Measurements from ENCODE around the gene PTPRK.
A peak's percentile ranks its signal among the peaks of the same experiment; 100 is the strongest.

The PTPRK gene

DNA sequence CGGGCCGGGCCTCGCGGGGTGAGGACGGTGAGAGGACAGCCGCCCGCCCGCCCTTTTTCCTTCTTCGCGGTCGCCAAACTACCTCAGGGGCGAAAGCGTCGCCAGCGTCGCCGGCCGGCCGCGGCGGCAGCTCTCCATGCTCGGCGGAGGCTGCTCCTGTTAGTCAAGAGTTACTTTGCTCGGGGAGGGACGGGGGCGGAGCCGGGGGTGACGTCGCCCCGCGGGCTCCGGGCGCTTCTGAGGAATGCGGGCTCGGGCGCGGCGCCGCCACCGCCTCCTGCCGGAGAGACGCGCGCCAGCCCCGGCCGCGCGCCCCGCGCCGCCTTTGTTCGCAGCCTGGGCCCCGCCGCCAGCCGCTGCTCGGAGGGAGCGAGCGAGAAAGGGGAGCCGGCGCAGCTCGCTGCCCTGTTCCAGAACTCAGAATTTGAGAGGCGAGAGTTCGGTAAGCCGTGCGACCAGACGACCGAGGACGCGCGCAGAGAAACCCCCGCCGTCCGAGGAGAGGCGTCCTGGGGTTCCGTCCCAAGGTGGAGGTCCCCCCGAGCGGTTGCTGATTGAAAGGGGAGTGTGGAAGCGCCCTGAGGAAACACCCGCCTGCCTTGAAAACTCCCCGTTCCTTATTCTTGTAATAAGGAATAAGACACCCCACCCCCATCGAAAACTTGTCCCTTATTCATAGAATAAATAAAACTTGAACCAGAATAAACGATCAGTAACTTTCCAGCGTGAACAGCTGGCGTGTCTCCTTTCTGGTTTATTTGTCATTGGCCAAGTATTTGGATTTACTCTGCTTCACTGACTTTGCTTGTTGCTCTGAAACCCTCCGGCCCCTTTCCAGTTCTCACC, at the start of gene PTPRK:
Gene PTPRK, minus strand, starts transcription at position 164 of the 846 bp plus-strand sequence. CDS start 241 bp downstream, outside the sequence.
- DNase-seq: peak; percentile 90

DNA sequence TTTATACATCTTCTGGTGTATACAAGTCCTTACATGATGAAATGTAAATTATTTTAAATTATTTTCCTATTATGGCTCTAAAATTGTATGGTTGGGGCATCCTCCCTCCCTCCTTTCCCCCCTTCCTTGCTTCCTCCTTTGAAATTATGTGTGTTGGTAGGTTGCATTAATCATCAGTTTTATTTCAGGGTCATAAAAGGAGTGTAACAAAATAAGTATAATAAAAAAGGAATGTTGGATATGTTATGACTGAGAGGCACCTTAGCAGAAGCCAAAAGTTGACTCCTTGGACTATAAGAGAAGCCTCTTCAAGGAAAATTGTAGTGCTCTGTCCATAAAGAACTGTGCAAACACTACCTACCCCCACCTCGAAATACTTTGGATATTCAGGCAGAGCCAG, 46.6 kb upstream of the PTPRK start:
- peak; percentile 7 for DNase-seq

DNA sequence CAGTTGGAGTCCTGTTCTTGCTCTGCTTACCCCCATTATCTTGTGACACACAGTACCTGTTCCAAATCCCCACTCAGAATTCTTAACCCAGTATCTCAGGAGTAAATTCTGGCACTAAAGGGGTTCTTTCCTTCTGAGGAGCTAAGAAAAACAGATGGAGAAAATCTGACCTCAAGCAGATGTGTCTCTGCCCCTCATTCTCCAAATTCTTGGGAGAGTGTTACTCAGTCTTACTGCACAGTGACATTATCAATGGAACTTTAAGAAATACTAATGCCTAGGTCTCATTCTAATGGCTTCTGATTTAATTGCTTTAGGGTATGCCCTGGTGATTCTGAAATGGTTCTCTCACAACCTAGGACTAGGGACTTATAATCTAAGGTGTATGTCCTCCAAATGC, 40.6 kb upstream of the PTPRK start:
- no peak for DNase-seq

DNA sequence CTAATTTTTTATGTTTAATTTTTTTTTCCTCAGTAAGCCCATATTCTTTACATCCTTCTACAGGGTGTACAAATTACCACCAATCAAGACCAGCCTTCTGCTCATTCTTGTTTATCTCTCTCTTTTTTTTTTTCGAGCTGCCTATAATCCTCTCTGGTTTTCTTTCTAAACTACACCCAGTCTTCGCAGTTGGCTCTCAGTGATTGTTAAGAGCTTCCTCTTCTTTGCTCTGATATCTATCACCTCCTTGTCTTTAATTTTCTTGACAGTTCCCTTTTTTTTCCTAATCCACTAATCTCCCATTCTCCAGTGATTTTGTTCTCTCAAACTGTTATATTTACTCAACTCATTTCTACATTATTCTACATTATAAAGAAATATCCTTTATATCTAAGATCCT, 38.5 kb upstream of the PTPRK start:
- DNase-seq: no peak

DNA sequence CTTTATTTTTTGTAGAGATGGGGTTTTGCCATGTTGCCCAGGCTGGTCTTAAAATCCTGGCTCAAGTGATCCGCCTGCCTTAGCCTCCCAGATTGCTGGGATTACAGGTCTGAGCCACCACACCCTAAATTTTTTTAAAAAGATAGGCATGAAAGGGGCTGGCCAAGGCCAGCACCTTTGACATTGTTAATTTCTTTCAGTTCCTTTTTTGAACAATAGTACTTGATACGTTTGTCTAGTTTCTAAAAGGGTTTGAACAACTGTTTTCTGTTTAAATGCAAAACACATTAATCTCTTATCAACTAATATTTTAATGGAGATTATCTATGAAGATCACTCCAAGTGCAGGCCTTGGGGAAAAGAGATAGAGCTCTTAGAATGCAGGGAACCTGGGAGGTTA, 37.6 kb upstream of the PTPRK start:
- DNase-seq: no peak

DNA sequence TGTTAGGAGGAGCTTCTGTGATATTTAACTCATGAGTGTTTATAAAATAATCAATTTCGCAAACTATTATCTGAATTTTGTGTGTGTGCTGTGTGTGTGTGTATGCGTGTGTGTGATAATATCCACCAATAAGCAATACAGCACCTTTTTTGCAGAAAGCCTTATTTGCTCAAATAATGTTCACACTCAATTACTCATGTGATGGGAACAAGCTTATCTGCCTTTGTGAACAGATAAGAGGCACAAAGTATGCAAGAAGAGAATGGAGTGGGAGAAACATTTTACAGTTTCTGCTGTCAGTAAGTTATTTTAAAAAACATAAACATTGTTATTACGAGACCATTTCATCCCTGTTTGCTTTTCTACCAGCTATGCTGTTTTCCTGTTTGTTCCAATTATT, 36.7 kb upstream of the PTPRK start:
- DNase-seq: no peak

DNA sequence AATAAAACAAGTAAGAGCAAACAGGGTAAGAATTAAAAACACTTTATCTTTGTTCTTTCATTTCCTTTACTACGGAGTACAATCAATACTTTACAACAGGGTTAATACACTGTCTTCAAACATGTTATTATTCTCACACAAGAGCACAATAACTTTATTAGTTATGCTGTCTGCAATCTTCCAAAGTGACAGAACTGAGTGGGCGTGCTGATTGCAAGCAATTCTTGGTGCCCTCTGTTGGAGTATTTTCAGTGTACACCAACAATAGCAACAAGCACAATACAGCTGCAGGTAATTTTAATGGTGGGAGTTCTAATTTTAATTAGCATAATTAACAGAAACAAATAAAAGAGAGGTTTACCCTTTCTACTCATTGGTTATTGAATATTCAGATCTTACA, 33.9 kb upstream of the PTPRK start:
- DNase-seq: peak; percentile 2

DNA sequence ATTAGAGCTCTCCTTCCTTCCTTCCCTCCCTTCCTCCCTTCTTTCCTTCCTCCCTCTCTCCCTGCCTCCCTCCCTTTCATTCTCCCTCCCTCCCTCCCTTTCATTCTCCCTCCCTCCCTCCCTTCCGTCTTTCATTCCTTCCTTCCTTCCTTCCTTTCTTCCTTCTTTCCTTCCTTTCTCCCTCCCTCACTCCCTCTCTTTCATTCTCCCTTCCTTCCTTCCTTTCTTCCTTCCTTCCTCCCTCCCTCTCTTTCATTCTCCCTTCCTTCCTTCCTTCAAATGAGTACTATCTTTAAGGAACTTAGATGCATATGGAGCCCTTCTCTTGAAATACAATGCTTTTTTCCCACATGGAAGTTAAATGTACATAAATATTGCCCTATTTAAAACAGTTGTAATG, 20.9 kb upstream of the PTPRK start:
- no peak for DNase-seq

DNA sequence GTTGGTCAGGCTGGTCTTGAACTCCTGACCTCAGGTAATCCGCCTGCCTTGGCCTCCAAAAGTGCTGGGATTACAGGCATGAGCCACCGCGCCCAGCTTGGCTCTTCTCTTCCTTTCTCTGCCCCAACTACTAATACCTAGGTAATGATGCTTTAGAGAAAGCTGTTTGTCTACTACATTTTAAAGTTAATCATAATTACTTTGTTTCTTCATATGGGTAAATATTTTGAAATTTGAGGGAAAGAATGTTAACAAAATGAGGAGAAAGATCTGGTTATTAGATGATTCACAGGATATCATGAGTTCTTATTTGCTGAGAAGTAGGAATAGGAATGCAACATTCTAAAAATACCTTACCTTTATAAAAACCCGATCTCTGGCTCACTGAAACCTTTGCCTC, 18.4 kb upstream of the PTPRK start:
- DNase-seq: no peak

DNA sequence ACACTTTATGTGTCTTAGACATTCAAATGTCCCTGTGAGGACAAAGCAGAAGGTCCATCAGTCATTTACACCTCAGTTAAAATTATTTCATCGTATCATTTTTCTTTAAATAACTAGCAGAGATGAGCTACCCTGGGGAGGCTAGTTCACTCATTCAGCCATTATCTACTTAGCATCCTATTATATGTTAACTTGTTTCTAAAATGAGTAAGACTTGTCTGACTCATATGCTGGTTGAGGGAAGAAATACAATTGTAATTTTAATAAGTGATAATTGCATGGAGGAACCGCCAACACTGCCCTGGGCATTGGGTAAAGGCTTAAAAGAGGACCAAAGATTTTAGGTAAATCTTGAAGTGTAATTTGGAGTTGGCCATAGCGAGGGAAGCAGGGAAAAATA, 12.4 kb upstream of the PTPRK start:
- peak; percentile 19 for DNase-seq

DNA sequence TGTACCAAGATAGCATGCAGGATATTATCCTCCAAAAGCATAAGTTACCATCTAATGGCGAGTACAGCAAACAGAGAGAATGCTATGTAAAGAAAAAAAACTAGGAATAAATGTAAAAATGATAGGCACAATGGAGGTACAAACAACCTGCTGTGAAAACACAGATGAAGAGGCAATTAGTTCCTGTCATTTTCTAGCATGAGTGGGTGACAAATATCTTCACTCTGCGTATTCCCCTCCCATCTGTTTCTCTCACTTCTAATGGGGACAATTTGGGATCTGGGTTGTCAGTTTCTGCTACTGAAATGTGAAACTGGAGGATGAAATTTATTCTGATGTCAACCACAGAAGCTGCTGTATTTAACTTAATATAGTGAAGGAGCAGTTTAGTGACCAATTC, 11.7 kb upstream of the PTPRK start:
- no peak for DNase-seq

DNA sequence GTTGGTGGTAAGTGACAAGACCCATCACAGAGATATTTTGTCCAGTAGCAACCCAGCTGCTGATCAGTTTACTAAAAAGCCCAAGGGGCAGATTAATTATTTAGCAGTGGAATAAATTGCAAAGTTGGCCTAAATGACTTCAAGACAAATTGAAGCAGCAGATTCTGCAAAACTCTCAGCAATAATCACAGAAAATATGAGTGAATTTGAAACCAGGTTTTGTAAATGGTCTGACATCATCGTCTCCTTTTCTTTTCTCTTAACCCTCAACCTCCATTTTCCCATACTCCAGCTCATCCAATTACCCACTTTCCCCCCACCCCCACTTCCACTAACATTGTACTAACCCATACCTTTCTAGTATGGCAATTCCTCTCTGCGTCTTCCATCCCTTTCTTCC, 11.3 kb upstream of the PTPRK start:
- DNase-seq: no peak

DNA sequence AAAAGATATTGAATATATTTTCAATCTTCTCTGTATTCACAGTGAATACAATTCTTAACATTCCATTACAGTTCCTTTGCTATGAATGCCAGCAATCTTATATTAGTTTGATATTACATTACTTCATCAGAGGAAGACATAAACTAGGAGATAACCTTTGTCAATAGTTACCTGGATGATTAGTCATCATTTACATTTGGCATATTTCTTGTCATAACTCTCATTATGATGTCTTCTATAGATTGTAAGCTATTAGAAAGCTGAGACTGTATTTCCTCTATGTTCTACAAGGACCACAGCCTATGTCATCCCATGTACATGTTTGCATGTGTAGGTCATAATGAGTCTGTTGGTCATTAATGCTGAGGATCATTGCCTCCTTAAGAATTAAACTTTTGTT, 7.8 kb upstream of the PTPRK start:
- DNase-seq: no peak

DNA sequence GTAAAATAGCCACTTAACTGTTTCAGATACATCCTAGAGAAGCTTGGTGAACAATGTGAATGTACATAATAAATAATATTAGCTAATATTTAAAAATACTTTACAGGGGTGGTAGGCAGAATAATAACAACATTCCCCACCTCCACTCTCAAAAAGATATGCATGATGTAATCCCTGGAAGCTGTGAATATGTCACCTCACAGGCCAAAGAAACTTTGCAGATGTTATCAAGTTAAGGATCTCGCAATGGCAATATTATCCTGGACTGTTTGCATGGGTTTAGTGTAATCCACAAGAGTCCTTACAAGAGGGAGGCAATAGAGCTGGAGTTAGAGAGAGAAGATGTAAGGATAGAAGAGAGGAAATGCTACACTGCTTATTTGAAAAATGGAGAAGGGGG, 7.0 kb upstream of the PTPRK start:
- no peak for DNase-seq

DNA sequence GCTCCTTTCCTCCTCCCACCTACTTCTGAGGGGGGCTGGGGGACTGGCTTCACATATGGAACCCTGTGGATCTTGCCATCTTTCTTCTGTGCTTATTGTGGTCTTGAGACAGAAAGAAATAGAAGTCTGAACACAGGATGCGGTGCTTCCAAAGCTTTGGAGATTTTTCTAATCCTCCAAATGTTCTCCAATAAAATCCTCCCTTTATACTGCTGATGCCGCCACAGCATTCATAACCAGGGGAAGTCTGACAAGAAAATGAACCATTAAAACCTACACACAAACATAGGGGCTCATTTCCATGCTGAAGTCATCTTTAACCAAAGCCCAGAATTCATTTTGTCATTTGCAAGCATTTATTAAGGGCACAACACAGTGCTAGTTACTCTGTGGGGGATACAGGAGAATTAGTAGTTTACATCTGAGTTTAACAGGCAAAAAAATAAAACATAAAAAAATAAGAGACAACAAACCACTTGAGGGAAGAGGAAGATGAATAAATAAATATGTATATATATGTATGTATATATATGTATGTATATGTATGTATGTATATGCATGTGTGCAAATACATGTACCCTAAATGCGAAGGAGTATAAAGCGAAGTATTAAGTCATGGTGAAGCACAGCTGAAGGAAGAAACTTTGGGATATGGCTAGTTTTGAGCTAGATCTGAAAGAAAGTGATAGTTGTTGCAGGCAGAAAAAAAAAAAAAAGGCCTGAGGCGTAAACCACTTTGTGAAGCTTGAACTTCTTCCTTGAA, 5.9 kb upstream of the PTPRK start:
- no peak for DNase-seq

DNA sequence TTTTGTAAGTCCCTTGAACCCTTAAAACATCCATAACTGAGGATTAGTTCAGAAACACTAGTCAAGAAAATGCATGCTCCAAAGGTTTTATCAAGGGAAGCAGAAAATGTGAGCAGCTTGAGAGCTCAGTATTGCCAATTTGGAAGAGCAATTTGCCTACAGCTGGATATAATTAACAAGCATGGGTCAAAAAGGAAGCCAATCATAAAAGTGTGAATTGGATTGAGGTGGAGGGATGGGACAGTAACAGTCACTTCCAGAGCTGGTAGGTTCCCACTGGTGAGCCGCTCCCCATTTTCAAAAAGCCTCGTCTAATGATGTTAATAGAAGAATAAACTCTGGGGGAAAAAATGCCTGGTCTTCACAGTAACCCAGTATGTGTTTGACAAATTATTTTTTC, 5.0 kb upstream of the PTPRK start:
- no peak for DNase-seq

DNA sequence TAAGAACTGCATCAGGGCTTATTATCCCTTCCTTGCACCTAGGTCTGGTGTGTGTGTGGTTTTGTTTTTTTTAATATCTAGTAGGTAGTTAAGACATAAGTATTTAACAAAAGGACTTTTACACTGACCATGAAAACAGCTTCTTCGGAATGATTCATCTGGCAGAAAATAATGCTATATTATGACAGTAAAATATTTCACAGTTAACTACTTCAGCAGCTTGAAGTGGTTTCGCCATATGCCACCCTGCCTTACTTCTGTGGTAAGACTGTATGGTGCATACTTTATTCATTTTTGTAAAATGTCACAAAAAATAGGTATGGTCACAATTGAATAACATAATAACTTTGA, 858 bp upstream of the PTPRK start:
- no peak for DNase-seq

DNA sequence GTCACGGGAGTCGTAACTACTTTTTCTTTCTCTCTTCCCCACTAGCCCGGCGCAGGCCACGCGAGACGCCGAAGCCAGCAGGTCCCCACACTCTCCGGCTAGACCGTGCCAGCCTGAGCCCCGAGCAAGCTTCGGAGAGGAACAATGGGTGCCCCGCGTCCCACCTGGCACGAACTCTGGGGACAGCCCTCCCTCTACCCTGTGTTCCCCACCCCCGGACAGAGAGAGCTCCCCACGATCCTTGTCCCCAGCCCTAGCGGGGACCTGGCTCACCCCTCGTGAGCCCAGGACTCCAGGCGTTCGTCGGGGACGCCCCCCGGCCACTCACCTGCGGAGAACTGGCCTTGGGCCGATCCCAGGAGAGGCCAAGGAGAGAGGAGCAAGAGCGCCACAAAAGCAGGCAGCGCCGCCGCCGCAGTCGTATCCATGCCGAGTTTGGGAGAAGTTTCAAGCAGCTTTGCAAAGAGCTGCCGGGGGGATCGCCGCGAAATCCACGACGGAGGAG, 416 bp downstream of the PTPRK start:
- DNase-seq: peak; percentile 51

DNA sequence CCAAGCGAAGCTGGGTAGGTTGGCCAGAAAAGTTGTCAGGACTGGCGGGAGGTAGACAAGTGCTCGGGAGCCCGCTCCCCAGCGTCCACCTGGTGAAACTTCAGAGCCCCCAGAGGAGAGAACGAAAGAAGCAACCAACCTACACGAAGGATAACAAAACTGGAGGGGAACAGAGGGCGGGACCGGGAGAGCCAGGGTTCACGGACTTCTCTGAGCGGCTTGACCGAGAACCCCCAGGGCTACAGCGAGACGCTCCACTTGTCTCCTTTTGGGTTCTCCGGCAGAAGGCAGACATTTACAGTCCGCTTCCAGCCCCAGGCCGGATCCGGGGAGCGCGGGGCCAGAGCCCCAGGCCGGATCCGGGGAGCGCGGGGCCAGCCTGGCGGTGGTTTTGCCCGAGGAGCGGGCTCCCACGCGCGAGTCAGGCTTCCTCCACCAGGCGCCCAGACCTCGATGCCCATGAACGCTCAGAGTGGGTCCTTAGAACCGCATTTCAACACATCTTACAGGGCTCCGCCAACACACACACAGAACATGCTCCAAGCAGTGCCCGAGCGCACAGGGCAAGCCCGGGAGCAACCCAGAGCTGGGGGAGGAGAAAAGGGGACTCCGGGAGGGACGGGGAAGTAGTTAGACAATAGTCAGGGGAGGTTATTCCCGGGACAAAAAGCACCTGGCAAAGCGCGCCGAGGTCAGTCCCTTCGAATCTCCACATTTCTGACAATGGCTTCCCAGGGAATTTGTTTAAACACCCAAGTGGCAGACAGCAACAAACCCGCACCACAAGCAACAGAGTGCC, 1.1 kb downstream of the PTPRK start:
- peak; percentile 42 for DNase-seq

DNA sequence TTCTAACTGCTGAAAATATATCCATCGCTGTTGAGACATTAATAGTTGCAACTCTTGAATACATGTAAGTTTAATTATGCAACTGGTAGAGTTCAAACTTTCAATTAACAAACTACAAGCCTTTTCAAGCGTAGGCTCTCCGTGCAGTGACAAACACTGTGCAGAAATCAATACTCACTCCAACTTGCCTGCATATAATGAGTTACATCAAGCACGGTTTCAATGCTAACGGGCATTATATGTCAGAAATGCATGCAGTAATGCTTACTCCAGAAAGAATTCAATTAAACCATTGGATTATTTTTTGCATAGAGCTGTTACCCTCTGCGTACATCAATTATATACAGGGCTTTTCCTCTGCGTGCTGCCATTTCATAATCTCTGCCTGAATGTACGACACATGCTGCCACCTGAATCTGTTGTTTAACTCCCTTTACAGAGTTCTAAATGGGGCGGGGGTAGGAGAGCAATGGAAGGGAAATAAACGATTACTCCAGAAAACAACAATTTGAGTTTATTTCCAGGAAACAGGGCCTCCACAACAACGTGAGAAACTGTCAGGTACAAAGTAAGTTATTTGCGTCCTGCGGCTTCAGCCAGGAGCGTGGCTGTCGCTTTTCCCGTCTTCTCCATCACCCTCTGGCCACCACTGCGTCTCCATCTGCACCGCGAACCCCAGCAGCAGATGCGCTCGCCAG, 1.8 kb downstream of the PTPRK start:
- no peak for DNase-seq

DNA sequence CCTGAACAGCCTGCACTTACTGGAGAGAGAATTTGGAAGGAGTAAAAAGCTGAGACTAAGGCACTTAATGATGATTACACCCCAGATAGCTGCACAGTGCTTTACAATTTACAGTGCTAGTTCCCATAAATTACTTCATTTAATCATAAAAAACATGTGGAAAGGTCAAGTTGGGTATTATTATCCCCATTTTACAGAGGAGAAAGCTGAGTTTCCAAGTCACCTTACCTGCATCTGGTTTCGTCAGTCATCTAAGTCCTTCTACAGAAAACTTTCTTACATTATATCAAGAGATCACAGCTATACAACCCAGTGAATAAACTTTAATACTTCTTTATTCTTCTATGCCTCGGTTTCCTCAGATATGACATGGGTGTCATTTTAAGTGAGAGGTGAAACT, 3.3 kb downstream of the PTPRK start:
- no peak for DNase-seq

DNA sequence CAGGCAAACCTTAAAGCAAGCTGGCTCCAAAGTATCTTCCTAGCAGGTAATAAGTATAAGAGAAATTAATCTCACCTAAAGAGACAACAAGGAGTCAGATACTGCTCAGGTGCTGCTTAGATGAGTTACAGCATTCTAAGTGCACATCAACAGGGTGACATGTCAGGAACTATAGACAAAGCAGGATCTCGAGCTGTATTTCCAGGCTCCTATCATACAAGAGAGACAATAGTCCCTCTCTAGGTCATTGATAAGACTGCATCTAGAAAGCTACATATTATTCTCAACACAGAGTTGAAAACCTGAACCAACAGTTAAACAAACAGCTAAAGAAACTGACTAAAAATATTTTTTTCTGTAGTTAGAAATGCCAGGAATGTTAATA, 3.9 kb downstream of the PTPRK start:
- peak; percentile 38 for DNase-seq
